ENCODE measurements around the gene SLC39A11.

The SLC39A11 gene

DNA sequence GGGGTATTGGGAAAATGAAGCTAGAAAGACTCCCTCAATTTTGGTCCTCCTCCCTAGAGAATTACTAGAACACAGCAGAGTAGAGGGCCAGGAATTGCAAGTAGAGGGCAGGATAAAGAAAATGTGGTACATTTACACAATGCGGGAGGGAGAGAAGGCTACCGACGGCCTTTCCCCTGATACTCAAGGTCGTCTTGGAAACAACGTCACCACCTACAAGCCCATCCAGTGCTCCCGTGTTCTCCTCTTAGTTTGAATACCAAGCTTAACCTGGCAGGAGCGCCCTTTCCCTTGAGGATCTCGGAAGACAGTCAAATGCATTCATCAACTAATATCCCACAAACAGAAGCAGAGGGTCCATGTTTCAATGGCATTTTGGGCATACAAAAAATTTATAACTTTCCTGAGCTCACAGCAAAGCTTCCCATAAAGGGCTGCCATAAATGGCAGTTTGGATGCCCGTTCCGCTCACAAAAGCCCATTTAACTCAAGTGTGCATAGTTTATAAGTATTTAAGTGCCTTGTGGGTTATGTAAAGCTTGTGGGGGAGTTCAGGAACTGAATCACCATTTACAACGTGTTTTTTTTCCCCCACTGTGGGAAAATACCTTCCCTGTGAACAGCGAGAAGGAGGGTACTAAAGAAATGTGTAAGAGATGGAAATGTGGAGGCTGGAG, 414.6 kb downstream of the SLC39A11 start:
- no peak overlapping the region for H3K4me3 ChIP-seq (replicated peaks; ENCODE audit: insufficient read depth, low read length)
- H3K27me3 ChIP-seq (ENCODE audit: insufficient read depth, poor library complexity, severe bottlenecking), result no peaks in the 10 kb centered on the region
- H3K27ac ChIP-seq (replicated peaks), result no peak overlapping the region
- no peak for DNase-seq (ENCODE audit: low read depth in 1 of 2, low spot score in 1 of 2)
- TF ChIP-seq REST (IDR thresholded peaks at IDR 0.05; ENCODE audit: insufficient replicate concordance, low read depth) (no peak), GABPA (IDR thresholded peaks at IDR 0.05; ENCODE audit: low read depth) (no peak), SPI1 (IDR thresholded peaks at IDR 0.05; ENCODE audit: borderline replicate concordance, low read depth) (no peak), POLR2AphosphoS5 (IDR thresholded peaks at IDR 0.05; ENCODE audit: low read depth) (no peak)

GRCh38 chr17:72677108-72677507, 415.4 kb downstream of the SLC39A11 start:
- no peak overlapping the region for H3K4me3 ChIP-seq (replicated peaks; ENCODE audit: insufficient read depth, low read length)
- H3K27me3 ChIP-seq (ENCODE audit: insufficient read depth, poor library complexity, severe bottlenecking), result no peaks in the 10 kb centered on the region
- H3K27ac ChIP-seq (replicated peaks), result no peak overlapping the region
- DNase-seq (ENCODE audit: low read depth in 1 of 2, low spot score in 1 of 2), result no peak
- TF ChIP-seq GABPA (IDR thresholded peaks at IDR 0.05; ENCODE audit: low read depth), result no peak
- no peak for TF ChIP-seq SPI1 (IDR thresholded peaks at IDR 0.05; ENCODE audit: borderline replicate concordance, low read depth)
- no peak for TF ChIP-seq REST (IDR thresholded peaks at IDR 0.05; ENCODE audit: insufficient replicate concordance, low read depth)
- TF ChIP-seq POLR2AphosphoS5 (IDR thresholded peaks at IDR 0.05; ENCODE audit: low read depth), result no peak
- no peak for TF ChIP-seq CTCF (IDR thresholded peaks at IDR 0.05; ENCODE audit: insufficient read depth, low read length)

GRCh38 chr17:72672729-72673128, 419.8 kb downstream of the SLC39A11 start:
- H3K27me3 ChIP-seq (ENCODE audit: insufficient read depth, poor library complexity, severe bottlenecking), result no peaks in the 10 kb centered on the region
- H3K4me3 ChIP-seq (replicated peaks; ENCODE audit: insufficient read depth, low read length), result no peak overlapping the region
- TF ChIP-seq GABPA (IDR thresholded peaks at IDR 0.05; ENCODE audit: low read depth) (no peak), CTCF (IDR thresholded peaks at IDR 0.05; ENCODE audit: insufficient read depth, low read length) (no peak), REST (IDR thresholded peaks at IDR 0.05; ENCODE audit: insufficient replicate concordance, low read depth) (no peak)
- no peak overlapping the region for H3K27ac ChIP-seq (replicated peaks)
- no peak for DNase-seq (ENCODE audit: low read depth in 1 of 2, low spot score in 1 of 2)

Measured in HL-60 (cell line).